ENCODE data around the gene CCT6B.

DNA sequence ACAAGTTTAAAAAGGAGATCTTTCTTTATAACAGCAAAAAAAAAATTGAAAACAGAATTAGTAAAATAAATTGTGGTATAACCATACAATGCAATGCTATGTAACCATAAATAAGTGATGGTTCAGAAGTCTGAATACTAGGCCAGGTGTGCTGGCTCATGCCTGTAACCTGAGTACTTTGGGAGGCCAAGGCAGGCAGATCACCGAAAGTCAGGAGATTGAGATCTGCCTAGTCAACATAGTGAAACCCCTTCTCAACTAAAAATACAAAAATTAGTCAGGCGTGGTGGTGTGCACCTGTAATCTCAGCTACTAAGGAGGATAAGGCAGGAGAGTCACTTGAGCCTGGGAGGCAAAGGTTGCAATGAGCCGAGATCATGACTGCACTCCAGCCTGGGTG, 34.6 kb downstream of the CCT6B start:
- TF ChIP-seq, protein P1, sequence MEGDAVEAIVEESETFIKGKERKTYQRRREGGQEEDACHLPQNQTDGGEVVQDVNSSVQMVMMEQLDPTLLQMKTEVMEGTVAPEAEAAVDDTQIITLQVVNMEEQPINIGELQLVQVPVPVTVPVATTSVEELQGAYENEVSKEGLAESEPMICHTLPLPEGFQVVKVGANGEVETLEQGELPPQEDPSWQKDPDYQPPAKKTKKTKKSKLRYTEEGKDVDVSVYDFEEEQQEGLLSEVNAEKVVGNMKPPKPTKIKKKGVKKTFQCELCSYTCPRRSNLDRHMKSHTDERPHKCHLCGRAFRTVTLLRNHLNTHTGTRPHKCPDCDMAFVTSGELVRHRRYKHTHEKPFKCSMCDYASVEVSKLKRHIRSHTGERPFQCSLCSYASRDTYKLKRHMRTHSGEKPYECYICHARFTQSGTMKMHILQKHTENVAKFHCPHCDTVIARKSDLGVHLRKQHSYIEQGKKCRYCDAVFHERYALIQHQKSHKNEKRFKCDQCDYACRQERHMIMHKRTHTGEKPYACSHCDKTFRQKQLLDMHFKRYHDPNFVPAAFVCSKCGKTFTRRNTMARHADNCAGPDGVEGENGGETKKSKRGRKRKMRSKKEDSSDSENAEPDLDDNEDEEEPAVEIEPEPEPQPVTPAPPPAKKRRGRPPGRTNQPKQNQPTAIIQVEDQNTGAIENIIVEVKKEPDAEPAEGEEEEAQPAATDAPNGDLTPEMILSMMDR (IDR thresholded peaks at IDR 0.05 in 4 of 5, conservative IDR thresholded peaks at IDR 0.05 in 1 of 5), result no peak
- TF ChIP-seq POLR2A (IDR thresholded peaks at IDR 0.05), result no peak
